GM23338 (cell line): ENCODE results near the gene ZSWIM3.

Experiments
- CREB1 ChIP-seq: fragments of 250-450 bp; sonication (Bioruptor Pico); IDR thresholded peaks from 2 replicates; pipeline ENCODE4 v1.5.0; 2020; ENCODE audit warnings: low read depth, mild to moderate bottlenecking, moderate library complexity
- EZH2 ChIP-seq: fragments of 200-600 bp; sonication (generic); IDR thresholded peaks from one replicate; pipeline ENCODE4 v1.8.0; 2017; ENCODE audit warnings: antibody characterized with exemption, mild to moderate bottlenecking, low read depth; ENCODE audit not compliant: unreplicated experiment
- EZH2phosphoT487 ChIP-seq: fragments of 200-600 bp; sonication (generic); IDR thresholded peaks from one replicate; pipeline ENCODE4 v1.8.1; 2018; ENCODE audit warnings: antibody characterized with exemption; ENCODE audit not compliant: unreplicated experiment
- JUNB ChIP-seq: IDR thresholded peaks from one replicate; pipeline ENCODE4 v1.6.1; 2016; ENCODE audit warnings: antibody characterized with exemption; ENCODE audit not compliant: unreplicated experiment
- POLR2AphosphoS5 ChIP-seq: IDR thresholded peaks from 2 replicates; pipeline ENCODE4 v1.6.1; 2016; ENCODE audit warnings: antibody characterized with exemption, low read depth
- STAT1 ChIP-seq: IDR thresholded peaks from one replicate; pipeline ENCODE4 v1.6.1; 2016; ENCODE audit warnings: antibody characterized with exemption; ENCODE audit not compliant: unreplicated experiment
- TF ChIP-seq, protein P1 (sequence below), 2 experiments: fragments of 200-600 bp in 1 of 2; sonication (generic) in 1 of 2; conservative IDR thresholded peaks; 2 replicates each; pipeline versions ENCODE4 v1.5.1 to v1.6.1; 2016 to 2017; ENCODE audit warnings: antibody characterized with exemption in 2 of 2, low read depth in 2 of 2, mild to moderate bottlenecking in 2 of 2, moderate library complexity in 1 of 2
- TF ChIP-seq, protein P2 (sequence below): IDR thresholded peaks from one replicate; pipeline ENCODE4 v1.6.1; 2018; ENCODE audit warnings: antibody characterized with exemption; ENCODE audit not compliant: unreplicated experiment

DNA sequence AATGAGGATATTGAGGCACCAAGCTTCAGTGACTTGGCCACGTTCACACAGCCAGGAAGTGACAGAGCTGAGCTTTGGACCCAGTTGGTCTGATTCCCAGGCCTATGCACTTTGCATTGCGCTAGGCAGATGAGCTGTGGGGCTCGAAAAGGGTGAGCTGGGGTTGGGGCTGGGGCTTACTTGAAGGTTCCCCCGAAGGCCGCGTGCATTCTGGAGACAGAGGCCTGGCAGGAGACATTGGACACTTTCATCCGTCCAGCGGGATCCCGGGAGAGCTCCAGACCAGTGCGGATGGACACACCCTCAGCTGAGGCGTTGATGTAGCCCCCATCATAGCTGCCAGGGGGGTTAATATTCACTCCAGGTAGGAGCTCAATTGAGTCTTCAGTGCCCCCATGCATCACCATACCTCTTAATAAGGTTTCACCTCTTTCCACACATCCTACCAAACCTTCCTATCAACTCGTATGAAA is 52.0 kb downstream of the ZSWIM3 start:
- TF ChIP-seq EZH2 = no peak
- no peak for TF ChIP-seq CREB1 (CRISPR knock-in tag)
- TF ChIP-seq, protein P1, sequence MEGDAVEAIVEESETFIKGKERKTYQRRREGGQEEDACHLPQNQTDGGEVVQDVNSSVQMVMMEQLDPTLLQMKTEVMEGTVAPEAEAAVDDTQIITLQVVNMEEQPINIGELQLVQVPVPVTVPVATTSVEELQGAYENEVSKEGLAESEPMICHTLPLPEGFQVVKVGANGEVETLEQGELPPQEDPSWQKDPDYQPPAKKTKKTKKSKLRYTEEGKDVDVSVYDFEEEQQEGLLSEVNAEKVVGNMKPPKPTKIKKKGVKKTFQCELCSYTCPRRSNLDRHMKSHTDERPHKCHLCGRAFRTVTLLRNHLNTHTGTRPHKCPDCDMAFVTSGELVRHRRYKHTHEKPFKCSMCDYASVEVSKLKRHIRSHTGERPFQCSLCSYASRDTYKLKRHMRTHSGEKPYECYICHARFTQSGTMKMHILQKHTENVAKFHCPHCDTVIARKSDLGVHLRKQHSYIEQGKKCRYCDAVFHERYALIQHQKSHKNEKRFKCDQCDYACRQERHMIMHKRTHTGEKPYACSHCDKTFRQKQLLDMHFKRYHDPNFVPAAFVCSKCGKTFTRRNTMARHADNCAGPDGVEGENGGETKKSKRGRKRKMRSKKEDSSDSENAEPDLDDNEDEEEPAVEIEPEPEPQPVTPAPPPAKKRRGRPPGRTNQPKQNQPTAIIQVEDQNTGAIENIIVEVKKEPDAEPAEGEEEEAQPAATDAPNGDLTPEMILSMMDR (conservative IDR thresholded peaks at IDR 0.05; ENCODE audit: low read depth in 2 of 2) = no peak
- TF ChIP-seq POLR2AphosphoS5 = no peak
- TF ChIP-seq EZH2phosphoT487 = no peak
- TF ChIP-seq, protein P2, sequence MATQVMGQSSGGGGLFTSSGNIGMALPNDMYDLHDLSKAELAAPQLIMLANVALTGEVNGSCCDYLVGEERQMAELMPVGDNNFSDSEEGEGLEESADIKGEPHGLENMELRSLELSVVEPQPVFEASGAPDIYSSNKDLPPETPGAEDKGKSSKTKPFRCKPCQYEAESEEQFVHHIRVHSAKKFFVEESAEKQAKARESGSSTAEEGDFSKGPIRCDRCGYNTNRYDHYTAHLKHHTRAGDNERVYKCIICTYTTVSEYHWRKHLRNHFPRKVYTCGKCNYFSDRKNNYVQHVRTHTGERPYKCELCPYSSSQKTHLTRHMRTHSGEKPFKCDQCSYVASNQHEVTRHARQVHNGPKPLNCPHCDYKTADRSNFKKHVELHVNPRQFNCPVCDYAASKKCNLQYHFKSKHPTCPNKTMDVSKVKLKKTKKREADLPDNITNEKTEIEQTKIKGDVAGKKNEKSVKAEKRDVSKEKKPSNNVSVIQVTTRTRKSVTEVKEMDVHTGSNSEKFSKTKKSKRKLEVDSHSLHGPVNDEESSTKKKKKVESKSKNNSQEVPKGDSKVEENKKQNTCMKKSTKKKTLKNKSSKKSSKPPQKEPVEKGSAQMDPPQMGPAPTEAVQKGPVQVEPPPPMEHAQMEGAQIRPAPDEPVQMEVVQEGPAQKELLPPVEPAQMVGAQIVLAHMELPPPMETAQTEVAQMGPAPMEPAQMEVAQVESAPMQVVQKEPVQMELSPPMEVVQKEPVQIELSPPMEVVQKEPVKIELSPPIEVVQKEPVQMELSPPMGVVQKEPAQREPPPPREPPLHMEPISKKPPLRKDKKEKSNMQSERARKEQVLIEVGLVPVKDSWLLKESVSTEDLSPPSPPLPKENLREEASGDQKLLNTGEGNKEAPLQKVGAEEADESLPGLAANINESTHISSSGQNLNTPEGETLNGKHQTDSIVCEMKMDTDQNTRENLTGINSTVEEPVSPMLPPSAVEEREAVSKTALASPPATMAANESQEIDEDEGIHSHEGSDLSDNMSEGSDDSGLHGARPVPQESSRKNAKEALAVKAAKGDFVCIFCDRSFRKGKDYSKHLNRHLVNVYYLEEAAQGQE = no peak
- no peak for TF ChIP-seq STAT1
- no peak for TF ChIP-seq JUNB
